Measurements from ENCODE around the gene CGB3. TPM values are rescaled to one million over a fixed set of nuclear protein-coding genes. Genes with fewer than 3 reads are reported as not detected.

CGB3 gene
- polyA plus RNA-seq, 1 donor (not counting 4 experiments of a cell fraction or from before 2014, with no cell fraction given): not detected

DNA sequence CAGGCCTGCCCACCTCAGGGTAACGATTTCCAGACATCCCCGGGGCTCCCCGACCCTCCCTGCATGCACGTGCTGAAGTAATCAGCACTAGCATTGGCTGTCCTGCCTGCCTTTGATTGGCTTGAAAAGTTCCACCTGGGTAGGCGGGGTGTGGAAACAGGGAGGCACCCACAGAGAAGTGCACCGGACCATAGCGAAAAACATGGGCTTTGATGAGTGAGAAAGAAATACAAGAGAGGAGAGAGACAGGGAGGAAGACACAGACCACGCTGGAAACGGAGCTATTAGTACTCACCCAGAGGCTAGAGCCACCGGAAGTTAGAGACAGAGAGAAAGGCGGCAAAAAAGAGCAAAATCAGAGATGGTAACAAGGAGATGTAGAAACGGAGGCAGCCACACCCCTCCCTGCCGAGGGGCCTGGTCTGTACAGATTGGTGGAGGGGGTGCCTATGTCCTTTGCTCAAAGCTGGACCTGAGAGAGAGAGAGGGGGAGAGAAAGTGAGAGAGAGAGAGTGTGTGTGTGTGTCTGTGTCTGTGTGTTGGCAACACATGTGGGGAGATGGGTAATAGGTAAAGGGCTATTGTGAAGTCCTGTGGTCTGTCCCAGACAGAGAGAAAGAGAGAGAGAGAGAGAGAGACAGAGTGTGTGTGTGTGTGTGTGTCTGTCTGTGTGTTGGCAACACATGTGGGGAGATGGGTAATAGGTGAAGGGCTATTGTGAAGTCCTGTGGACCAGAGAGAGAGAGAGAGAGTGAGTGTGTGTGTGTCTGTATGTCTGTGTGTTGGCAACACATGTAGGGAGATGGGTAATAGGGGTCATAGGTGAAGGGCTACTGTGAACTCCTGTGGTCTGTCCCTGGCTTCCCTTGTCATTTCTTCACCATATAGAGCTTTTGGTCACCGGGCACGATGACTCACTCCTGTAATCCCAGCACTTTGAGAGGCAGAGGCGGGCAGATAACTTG lies 2.9 kb downstream of the CGB3 start:
- no peaks in the 10 kb centered on the region for H3K9me3 ChIP-seq (ENCODE audit: control insufficient read depth, low read depth, low read length)
- no peak overlapping the region for H2AFZ ChIP-seq (ENCODE audit: control insufficient read depth, low read length)
- peaks cover 11% of the 10 kb centered on the region for H3K27me3 ChIP-seq (ENCODE audit: control insufficient read depth, extremely low read depth, insufficient read depth, low read length)
- H3K4me3 ChIP-seq (ENCODE audit: control insufficient read depth in 2 of 3, extremely low read depth in 1 of 3, insufficient read depth in 2 of 3, low read depth in 1 of 3, low read length in 3 of 3): no peak overlapping the region
- peaks cover 0 to under 1% of the 10 kb centered on the region in 2 experiments for H3K36me3 ChIP-seq (ENCODE audit: control insufficient read depth in 2 of 2, extremely low read depth in 1 of 2, insufficient read depth in 2 of 2, low read length in 2 of 2)
- H3K9me1 ChIP-seq (ENCODE audit: control insufficient read depth, extremely low read depth, insufficient read depth, low read length): no peaks in the 10 kb centered on the region
- no peak overlapping the region for H3K9ac ChIP-seq (ENCODE audit: control insufficient read depth, extremely low read depth, insufficient read depth, low read length)
- dilution Hi-C loops (cut with MboI; ENCODE audit: extremely low pct_ligation_motif_present, low sequenced_read_pairs): no loop called here
- TF ChIP-seq CTCF (optimal IDR thresholded peaks at IDR 0.05 in 1 of 3, IDR thresholded peaks at IDR 0.05 in 1 of 3, conservative IDR thresholded peaks at IDR 0.05 in 1 of 3; ENCODE audit: extremely low read depth in 1 of 3, insufficient read depth in 2 of 3, low read length in 3 of 3): no peak
- no peak for TF ChIP-seq EZH2 (IDR thresholded peaks at IDR 0.05; ENCODE audit: low read length)
- FAIRE-seq (no peak), DNase-seq (ENCODE audit: low read depth, low spot score) (no peak)
- no peaks in the 10 kb centered on the region for H3K79me2 ChIP-seq (ENCODE audit: control insufficient read depth, insufficient read depth, low read length)
- no peak overlapping the region for H3K4me2 ChIP-seq (ENCODE audit: control insufficient read depth, extremely low read depth, insufficient read depth, low read depth, low read length)
- peaks cover 18% of the 10 kb centered on the region for H3K4me1 ChIP-seq (ENCODE audit: control insufficient read depth, extremely low read depth, insufficient read depth, low read length)
- no peak overlapping the region for H3K27ac ChIP-seq (ENCODE audit: control insufficient read depth, insufficient read depth, low read length)
- H4K20me1 ChIP-seq (ENCODE audit: control insufficient read depth, extremely low read depth, insufficient read depth, low read length): no peaks in the 10 kb centered on the region

GRCh38 chr19:49020342-49020741 lies 3.8 kb downstream of the CGB3 start:
- H3K4me2 ChIP-seq (ENCODE audit: control insufficient read depth, extremely low read depth, insufficient read depth, low read depth, low read length): no peak overlapping the region
- peaks cover 18% of the 10 kb centered on the region for H3K4me1 ChIP-seq (ENCODE audit: control insufficient read depth, extremely low read depth, insufficient read depth, low read length)
- H3K27me3 ChIP-seq (ENCODE audit: control insufficient read depth, extremely low read depth, insufficient read depth, low read length): peaks cover 11% of the 10 kb centered on the region
- H3K36me3 ChIP-seq (ENCODE audit: control insufficient read depth in 2 of 2, extremely low read depth in 1 of 2, insufficient read depth in 2 of 2, low read length in 2 of 2): peaks cover 0 to 2% of the 10 kb centered on the region in 2 experiments
- dilution Hi-C loops (cut with MboI; ENCODE audit: extremely low pct_ligation_motif_present, low sequenced_read_pairs): no loop called here
- H3K79me2 ChIP-seq (ENCODE audit: control insufficient read depth, insufficient read depth, low read length): no peaks in the 10 kb centered on the region
- H3K9ac ChIP-seq (ENCODE audit: control insufficient read depth, extremely low read depth, insufficient read depth, low read length): no peak overlapping the region
- TF ChIP-seq CTCF (optimal IDR thresholded peaks at IDR 0.05 in 1 of 3, IDR thresholded peaks at IDR 0.05 in 1 of 3, conservative IDR thresholded peaks at IDR 0.05 in 1 of 3; ENCODE audit: extremely low read depth in 1 of 3, insufficient read depth in 2 of 3, low read length in 3 of 3) (no peak), EZH2 (IDR thresholded peaks at IDR 0.05; ENCODE audit: low read length) (no peak)
- no peak overlapping the region for H2AFZ ChIP-seq (ENCODE audit: control insufficient read depth, low read length)
- no peaks in the 10 kb centered on the region for H4K20me1 ChIP-seq (ENCODE audit: control insufficient read depth, extremely low read depth, insufficient read depth, low read length)
- H3K27ac ChIP-seq (ENCODE audit: control insufficient read depth, insufficient read depth, low read length): no peak overlapping the region
- H3K4me3 ChIP-seq (ENCODE audit: control insufficient read depth in 2 of 3, extremely low read depth in 1 of 3, insufficient read depth in 2 of 3, low read depth in 1 of 3, low read length in 3 of 3): no peak overlapping the region
- FAIRE-seq (no peak), DNase-seq (ENCODE audit: low read depth, low spot score) (no peak)
- H3K9me1 ChIP-seq (ENCODE audit: control insufficient read depth, extremely low read depth, insufficient read depth, low read length): no peaks in the 10 kb centered on the region
- H3K9me3 ChIP-seq (ENCODE audit: control insufficient read depth, low read depth, low read length): no peaks in the 10 kb centered on the region

Data from keratinocyte (primary cell).